Measurements from ENCODE around the gene PHLDA2.
"Not testable (repeated sequence)": the region's sequence is repeated elsewhere in the genome, so short reads cannot be mapped to it uniquely, and the experiment has no call there.

Gene PHLDA2

DNA sequence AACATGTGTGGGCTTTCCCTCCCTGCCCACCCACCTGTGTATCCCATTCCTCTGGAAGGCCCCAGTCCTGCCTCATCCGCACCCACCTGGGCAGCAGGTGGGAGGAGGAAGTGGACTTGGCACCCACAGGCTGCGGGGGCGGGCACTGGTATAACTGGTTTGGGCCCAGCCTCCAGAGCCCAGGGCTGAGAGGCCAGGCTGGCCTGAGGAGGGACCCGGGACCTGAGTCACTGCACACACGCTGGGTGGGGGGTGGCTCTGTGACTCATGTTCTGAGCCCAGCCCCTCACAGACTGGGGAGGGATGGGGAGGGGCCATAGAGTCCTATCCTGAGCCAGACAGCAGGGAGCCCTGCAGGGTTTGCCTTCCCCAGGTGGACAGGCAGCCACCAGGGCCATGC lies 16.7 kb downstream of the PHLDA2 start:
- peak; percentile 24 for DNase-seq

DNA sequence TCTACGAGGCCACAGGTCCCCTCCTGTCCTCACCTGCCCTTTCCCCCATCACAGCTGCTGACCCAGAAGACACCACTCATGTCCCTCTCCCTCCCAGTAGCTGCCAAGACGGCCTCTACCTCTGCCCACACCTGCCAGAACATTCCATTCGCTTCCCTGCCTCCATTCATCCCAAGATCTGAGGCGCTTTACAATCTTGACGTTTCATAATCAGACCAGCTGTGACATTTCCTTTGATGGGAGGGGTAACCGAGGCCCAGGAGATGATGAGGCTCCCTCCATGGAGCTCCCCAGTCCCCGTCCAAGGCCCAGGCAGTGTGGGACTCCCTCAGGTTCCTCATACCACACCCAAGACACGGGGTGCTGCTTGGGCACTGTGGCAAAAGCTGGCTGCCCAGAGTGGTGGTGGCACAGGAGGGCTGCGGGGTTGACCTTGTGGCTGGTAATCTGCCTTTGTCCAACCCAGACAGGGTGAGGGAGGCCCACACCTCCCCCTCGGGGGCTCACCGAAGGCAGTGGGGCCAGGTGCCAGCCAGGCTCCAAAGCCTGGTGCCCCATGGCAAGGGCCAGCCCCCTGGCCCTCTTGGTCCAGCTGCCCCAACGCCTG lies 17.3 kb downstream of the PHLDA2 start:
- DNase-seq = no peak

DNA sequence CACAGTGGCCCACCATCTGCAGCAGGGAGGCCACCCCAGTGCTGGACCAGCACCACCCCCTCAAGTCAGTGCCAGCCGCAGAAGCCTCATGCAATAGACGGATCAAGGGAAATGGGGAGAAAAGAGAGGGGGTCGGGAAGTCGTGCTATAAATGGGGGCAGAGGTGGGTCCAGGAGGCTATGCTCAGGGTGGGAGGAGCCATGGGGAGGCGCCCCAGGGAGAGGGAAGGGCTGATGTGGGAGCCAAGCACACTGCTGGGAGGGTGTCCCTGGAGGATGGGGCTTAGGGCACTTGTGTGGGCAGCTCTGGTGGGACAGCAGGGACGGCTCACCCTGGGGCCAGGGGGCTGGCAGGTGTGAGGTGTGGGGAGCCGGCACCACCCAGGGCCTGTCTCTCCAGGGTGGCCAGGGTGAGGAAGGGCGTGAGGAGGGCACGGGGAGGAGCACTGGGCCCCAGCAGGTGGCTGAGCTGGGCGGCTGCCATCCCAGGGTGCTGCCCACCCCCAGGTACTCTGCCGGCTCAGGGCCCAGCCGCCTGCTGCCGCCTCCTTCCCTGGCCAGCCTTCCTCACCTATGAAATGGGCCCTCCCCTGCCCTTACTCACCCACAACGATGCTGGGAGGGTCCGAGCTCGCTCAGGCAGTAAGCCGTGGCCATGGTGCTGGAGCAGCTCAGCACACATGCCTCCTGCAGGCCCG lies 18.0 kb downstream of the PHLDA2 start:
- no peak for DNase-seq

GRCh38 chr11:2910401-2910955 lies 18.7 kb downstream of the PHLDA2 start:
- no peak for DNase-seq

- no peak for DNase-seq
Measured at GRCh38 chr11:2909133-2909902, 19.9 kb downstream of the PHLDA2 start.

DNA sequence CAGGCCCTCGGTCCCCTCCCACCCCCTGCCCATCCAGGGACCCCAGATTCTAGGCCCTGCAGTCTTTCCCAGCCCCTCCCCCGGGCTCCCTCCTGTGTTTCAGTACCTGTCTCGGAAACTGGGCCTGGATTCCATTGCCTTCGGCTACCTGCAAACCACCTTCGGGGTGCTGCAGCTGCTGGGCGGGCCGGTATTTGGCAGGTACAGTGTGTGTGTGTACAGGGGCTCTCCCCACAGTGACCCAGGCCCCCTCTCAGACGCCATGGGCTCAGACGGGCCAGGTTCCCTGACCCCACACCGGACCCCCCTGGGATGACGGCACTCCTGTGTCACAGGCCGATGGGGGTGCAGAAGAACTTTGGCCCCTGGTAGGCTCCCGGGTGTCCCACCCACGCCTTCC lies 21.1 kb downstream of the PHLDA2 start:
- no peak for DNase-seq

DNA sequence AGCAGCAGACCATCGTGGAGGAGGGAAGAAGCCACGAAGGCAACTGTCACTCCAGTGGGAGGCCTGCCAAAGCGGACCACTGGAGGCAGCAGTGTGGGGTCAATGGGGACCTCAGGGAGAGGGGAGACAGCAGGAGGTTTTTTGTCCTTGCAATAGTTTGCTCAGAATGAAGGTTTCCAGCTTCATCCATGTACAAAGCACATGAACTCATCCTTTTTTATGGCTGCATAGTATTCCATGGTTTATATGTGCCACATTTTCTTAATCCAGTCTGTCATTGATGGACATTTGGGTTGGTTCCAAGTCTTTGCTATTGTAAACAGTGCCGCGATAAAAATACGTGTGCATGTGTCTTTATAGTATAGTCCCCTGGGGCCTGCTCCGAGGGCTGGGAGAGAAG lies 23.9 kb downstream of the PHLDA2 start:
- not testable (repeated sequence) for DNase-seq

- no peak for DNase-seq
Measured at GRCh38 chr11:2904153-2905052, 24.8 kb downstream of the PHLDA2 start.

- DNase-seq = no peak
Measured at GRCh38 chr11:2903672-2904011, 25.6 kb downstream of the PHLDA2 start.

GRCh38 chr11:2902784-2903671 lies 26.2 kb downstream of the PHLDA2 start:
- no peak for DNase-seq

GRCh38 chr11:2901854-2902783 lies 27.1 kb downstream of the PHLDA2 start:
- DNase-seq = peak; percentile 95

GRCh38 chr11:2901196-2901796 lies 27.9 kb downstream of the PHLDA2 start:
- DNase-seq = no peak

DNA sequence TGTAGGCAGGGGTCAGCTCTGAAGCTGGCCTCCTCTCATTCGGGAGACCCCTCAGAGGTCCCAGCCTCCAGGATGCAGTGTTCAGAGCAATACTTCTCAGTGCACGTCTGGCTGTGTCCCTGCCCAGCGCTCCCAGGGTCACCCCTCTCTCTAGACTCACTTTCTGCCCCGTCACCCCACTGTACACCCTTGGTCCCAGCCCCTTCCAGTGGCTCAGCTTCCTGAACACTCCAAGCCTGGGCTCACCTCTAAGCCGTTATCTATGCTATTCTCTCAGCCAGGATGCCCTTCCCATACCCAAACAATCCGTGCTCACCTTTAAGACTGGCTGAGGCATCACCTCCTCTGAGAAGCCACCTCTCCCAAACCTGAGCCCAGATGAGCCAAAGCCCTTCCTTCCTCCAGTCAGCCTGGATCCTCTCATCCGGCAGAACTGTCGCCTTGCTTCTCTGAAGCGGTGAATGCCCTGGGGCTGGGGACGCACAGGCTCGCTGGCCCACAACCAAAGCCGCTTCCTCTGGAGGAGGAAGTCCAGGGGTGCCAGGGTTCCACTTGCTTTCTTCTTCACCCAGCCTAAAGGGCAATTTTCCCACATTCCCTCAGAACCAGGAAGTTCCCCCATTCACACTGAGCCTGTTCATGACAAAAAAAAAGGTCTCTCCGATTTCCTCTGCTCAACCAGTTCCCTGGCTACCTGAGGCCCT lies 30.0 kb downstream of the PHLDA2 start:
- DNase-seq = no peak

DNA sequence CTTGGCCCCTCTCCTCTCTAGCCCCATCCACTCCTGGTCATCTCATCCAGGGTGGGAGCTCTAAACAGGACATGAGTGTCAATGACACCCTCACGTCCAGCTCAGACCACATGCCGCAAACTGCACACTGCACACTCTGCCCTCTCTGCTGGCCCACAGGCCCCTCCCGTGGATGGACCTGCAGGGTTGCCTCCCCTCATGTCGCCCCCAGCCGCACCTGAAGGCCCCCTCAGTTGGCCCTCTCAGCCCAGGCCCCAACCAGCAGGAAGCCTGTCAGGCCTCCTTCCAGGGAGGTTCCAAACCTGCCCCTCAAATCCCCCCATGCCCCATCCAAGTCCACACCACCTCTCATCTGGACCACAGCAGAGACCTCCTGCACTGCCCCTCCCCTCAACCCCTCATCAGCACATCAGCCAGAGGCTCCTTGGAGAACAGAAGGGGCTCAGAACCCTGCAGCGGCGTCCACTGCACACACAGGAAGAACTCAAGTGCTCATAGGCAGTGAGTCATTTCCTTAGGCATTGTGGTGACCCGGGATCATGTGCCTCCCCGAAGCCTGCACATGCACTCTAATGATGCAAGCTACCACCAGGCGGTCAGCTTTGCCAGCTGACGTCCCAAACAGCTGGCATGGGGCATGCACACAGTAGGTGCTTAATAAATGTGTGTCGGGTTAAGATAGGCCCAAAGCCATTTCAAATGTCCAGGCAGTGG lies 30.7 kb downstream of the PHLDA2 start:
- DNase-seq = peak; percentile 31

- DNase-seq = no peak
Measured at GRCh38 chr11:2897048-2897447, 32.2 kb downstream of the PHLDA2 start.

DNA sequence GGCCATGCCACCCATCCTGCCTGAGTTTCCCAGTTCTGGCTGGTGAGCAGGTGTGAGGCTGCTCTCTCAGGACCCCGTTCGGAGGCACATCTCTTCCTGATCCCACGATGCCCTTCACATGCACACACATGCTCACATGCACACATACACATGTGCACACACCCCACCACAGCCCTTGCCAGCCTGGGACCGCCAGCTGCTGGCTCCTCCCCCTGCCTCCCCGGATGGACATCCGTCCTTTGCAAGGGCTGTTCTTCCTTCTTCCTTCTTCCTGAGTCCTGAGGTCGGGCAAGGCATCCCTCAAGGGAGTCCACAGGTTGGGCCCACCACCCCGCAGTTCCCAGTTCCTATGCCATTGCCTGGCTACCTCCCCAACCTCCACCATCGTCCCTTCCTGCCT lies 33.2 kb downstream of the PHLDA2 start:
- no peak for DNase-seq

DNA sequence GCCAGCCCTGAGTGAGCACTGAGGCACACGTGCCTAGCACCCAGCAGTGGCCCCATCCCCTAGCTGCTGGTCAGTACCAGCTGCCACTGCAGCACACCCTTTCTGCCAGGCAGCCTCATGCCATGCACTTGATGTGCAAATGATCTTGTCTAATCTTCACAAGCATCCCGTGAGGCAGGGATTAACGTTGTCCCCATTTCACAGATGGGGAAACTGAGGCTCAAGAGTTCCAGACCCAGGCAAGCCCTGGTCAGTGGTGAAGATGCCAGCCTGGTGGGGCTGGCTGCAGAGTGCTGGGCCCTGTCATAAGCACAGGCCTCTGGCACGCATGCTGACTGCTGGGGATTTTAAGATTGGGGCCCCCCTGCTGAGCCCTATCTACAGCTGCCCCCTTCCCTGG lies 35.3 kb downstream of the PHLDA2 start:
- no peak for DNase-seq

- no peak for DNase-seq
Measured at GRCh38 chr11:2892967-2893528, 36.2 kb downstream of the PHLDA2 start.
